HT-29 (cell line): Measurements from ENCODE around the gene NLRC4. TPM values are rescaled to one million over a fixed set of nuclear protein-coding genes. Genes with fewer than 3 reads are reported as not detected.
"Not testable (repeated sequence)": the region's sequence is repeated elsewhere in the genome, so short reads cannot be mapped to it uniquely, and the experiment has no call there.

Experiments used
- DNase-seq: peaks from one replicate; pipeline ENCODE4 v3.0.0-alpha.2; 2015; ENCODE audit warnings: low spot score
- total RNA-seq: library from RNA; depleted of rRNA; stranded (reverse); fragments of >200 nt; shearing (Covaris generic); gene quantifications from 2 replicates; pipeline ENCODE4 v1.2.3, GENCODE V29; 2014; rRNA removed

Gene NLRC4
- total RNA-seq, result not detected in 2 replicates

DNA sequence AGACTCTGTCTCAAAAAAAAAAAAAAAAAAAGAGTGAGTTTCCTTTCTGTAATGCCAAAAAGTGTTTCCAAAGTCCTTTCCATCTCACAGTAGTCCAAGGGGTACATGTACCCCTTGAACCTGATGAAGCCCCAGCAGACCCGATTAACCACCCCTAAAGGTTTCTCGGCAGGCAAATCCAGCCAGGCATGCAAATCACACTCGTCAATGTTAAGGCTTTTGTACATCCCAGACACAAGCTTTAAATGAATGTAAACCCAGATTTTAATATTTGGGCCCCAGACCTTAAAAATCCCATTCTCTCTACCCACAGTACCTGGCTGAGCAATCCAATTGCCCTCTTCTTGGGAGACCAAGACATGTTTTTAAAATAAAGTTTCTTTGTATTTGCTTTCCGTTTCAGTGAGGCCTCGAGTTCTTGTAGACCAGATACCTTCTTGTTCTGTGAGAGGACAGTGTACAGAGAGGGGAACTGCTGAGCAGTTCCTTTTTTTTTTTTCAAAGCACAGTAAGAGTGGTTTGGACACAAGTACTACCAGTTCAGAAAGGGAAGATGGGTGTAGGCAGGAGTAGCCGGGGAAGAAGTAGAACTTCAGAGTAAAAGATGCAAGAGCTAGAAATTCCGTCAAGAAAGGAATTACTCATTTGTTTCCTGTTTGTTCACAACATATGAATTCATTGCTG is at the start of gene NLRC4:
Gene NLRC4 (minus strand): TSS at position 465 of the 684 bp plus-strand sequence. CDS start 8,111 bp downstream, outside the sequence.
- no peak for DNase-seq

- DNase-seq, result no peak
Measured at GRCh38 chr2:32310577-32310976, 45.9 kb upstream of the NLRC4 start.

DNA sequence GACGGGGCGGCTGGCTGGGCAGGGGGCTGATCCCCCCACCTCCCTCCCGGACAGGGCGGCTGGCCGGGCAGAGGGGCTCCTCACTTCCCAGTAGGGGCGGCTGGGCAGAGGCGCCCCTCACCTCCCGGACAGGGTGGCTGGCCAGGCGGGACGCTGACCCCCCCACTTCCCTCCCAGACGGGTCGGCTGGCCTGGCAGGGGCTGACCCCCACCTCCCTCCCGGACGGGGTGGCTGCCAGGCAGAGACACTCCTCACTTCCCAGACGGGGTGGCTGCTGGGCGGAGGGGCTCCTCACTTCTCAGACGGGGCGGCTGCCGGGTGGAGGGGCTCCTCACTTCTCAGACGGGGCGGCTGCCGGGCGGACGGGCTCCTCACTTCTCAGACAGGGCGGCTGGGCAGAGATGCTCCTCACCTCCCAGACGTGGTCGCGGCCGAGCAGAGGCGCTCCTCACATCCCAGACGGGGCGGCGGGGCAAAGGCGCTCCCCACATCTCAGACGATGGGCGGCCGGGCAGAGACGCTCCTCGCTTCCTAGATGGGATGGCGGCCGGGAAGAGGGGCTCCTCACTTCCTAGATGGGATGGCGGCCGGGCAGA is 29.4 kb upstream of the NLRC4 start:
- DNase-seq, result not testable (repeated sequence)

GRCh38 chr2:32293493-32293892 is 28.8 kb upstream of the NLRC4 start:
- not testable (repeated sequence) for DNase-seq

GRCh38 chr2:32291746-32292145 is 27.1 kb upstream of the NLRC4 start:
- DNase-seq, result no peak

DNA sequence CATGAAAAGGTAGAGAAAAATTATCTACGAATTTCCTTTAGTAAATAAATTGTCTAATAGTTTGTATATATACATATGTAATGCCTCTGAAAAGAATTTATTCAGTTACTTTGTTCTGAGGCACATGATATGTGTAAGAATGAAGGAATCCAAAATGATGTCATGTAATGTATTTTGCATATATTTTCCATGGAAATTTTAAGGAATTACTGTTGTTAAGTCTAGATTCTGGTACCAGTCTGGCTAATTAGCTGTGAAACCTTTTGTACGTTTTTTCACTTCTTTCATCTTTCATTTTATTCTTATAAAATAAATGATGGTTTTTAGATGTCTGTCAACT is 25.3 kb upstream of the NLRC4 start:
- no peak for DNase-seq

DNA sequence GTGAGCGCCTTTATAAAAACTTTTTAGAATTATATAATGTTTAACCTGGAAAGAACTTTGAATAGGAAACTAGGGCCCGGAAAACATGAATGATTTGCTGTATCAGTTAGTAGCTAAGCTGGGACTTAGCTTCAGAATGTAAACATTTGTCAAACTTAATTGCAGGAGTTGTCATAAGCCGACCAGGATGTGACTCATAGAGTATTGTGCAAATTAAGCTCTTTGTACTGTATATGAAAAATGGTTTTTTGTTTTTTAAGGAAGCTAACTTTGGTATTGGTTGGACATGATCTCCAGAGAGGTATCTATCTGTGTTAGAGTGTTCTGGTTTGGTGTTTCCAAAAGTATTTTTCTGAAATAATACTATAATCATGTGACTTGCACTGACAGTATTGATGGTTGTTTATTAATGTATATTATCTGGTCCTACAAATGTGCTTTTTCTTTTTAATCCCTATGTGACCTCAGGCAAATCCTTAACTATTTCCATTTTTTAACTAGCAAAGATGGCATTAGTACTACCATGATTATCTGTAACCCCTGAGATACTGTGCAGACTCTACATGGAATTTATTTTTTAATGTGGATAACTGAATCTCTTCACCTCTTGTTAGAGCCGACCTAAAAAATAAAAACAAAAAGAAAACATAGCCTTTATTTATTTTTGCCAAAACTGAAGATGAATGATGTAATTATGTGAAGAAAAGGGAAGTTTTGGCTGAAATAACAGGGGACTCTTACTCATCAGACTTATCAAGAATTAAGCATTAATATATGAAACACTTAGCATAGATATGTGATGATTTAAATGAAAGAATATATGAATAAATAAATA is 24.7 kb upstream of the NLRC4 start:
- peak; percentile 46 for DNase-seq

DNA sequence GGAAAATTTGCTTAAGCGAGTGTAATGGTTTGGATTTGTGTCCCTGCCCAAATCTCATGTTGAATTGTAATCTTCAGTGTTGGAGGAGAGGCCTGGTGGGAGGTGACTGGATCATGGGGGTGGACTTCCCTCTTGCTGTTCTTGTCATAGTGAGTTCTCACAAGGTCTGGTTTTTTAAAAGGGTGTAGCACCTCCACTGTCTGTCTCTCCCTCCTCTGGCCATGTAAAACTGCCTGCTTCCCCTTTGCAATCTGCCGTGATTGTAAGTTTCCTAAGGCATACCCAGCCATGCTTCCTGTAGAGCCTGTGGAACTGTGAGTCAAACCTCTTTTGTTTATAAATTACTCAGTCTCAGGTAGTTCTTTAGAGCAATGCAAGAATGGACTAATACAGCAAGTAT is 19.6 kb upstream of the NLRC4 start:
- DNase-seq, result no peak

DNA sequence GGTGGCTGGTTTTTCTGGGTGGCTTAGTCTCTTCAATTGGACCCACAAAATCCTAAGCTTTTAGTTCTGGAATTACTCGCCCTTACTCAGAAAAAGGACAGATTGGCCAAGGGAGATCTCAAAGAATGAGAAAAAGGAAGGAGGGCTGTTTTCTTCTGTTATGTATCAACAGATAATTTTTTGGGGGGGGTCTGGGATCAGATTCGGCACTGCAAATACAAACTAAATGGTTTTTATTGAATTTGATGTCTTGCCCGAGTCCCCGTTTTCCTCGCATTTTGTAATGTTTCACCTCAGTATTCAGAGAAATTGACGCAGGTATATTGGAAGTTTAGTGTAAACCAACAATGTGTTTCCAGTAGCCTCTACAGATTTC is 13.8 kb upstream of the NLRC4 start:
- peak; percentile 5 for DNase-seq

- peak; percentile 90 for DNase-seq
Measured at GRCh38 chr2:32277674-32278477, 13.2 kb upstream of the NLRC4 start, which contains the start of gene YIPF4. Gene YIPF4, plus strand, starts transcription at chr2:32277904. Its CDS starts 252 bp downstream, at chr2:32278156.

GRCh38 chr2:32277363-32277673 is 12.6 kb upstream of the NLRC4 start:
- DNase-seq, result no peak

DNA sequence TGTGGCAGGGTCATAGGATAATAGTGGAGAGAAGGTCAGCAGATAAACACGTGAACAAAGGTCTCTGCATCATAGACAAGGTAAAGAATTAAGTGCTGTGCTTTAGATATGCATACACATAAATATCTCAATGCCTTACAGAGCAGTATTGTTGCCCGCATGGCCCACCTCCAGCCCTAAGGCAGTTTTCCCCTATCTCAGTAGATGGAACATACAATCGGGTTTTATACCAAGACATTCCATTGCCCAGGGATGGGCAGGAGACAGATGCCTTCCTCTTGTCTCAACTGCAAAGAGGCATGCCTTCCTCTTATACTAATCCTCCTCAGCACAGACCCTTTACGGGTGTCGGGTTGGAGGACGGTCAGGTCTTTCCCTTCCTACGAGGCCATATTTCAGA is 11.1 kb upstream of the NLRC4 start:
- not testable (repeated sequence) for DNase-seq

GRCh38 chr2:32274289-32274688 is 9.6 kb upstream of the NLRC4 start:
- no peak for DNase-seq

DNA sequence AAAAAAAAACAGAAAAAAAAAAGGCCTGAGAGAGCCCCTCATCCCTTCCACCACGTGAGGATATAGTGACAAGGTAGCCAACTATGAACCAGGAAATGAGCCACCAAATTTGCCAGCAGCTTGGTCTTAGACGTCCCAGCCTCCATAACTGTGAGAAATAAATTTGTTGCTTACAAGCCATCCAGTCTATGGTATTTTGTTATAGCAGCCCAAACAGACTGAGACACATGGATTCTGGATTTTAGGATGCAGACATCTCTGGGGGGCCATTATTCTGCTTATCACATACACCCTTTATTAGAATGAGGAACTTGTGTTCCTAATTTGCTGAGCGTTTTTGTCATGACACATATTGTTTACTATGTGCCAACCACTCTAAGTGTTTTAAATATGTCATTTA is 7.6 kb upstream of the NLRC4 start:
- DNase-seq, result no peak

- DNase-seq, result no peak
Measured at GRCh38 chr2:32271063-32271462, 6.4 kb upstream of the NLRC4 start.

- no peak for DNase-seq
Measured at GRCh38 chr2:32262105-32262504, 2.6 kb downstream of the NLRC4 start.

- no peak for DNase-seq
Measured at GRCh38 chr2:32260376-32260775, 4.3 kb downstream of the NLRC4 start.

DNA sequence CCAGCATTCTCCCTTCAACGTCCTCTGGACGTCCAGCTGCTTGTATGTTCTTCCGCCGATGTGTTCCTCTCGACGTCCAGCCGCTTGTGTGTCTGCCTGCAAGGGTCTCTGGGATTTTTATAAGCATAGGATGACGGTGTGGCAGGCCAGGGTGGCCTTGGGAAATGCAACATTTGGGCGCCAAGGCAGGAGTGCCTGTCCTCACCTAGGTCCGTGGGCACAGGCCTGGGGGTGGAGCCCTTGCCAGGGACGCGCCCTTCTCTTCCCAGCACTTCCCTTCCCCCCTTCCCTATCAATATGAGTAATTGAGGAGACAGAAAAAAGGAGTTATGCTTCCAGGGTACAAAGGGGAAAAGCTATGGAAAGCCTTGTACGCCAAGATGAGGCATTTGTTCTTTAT is 6.4 kb downstream of the NLRC4 start:
- no peak for DNase-seq

DNA sequence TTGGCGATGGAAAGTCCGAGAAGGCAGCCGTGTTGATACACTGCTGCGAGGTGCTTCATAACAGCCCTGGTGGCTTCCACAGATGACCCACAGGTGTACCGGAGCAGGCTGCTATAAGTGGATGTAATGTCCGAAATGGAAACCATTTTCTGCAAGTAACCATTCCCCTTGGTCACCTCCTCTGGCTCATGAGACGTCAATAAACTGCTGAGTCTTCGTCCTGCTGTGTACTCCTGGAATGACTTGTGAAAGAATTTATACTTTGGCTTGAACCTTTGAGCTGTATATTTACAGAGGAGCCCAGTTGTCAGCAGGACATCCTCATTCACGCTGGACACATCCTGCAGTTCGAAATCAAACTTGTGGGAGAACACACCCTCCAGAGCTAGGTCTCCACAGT is 14.4 kb downstream of the NLRC4 start:
- no peak for DNase-seq

- DNase-seq, result no peak
Measured at GRCh38 chr2:32249731-32250236, 14.9 kb downstream of the NLRC4 start.

DNA sequence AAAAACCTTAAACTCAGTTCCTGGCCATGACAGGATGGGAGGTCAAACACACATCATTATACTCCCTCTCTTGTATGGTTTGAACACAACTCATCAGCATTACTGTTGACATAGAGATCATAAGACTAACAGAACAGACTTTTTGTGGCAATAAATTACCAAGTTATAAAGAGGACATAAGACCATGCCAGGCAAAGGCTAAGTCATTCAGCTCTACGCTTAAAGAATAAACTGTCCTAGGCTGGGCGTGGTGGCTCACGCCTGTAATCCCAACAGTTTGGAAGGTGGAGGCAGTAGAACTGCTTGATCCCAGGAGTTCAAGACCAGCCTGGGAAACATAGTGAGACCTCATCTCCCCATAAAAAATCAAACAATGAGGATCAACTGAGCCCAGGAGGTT is 16.4 kb downstream of the NLRC4 start:
- no peak for DNase-seq

- DNase-seq, result peak; percentile 38
Measured at GRCh38 chr2:32246911-32247310, 17.8 kb downstream of the NLRC4 start.
